GM12878 (cell line): ENCODE data around the gene PUDP. TPM values are rescaled to one million over a fixed set of nuclear protein-coding genes. Genes with fewer than 3 reads are reported as not detected.

Experiments used
- ATAC-seq: fragments of 200-7000 bp; cut with Tn5 transposase; 3 replicates; pipeline ENCODE4 v1.9.1; 2020; ENCODE audit warnings: mild to moderate bottlenecking, moderate library complexity
- BruUV-seq: library from RNA; stranded (reverse); fragments of 400-500 nt; replicated peaks from 2 replicates; lab custom pipeline; 2021; lab: Mats Ljungman, UMichigan
- CTCF ChIA-PET: fragments of 300-600 bp; sonication (Branson Sonifier 250); formaldehyde crosslinking; extraction: SDS; loops from one replicate; lab custom pipeline; 2021; ENCODE audit warnings: inconsistent platforms; lab: Yijun Ruan, JAX
- POLR2A ChIA-PET: fragments of 350-600 bp; formaldehyde crosslinking; extraction: SDS; loops from one replicate; lab custom pipeline; 2021; ENCODE audit warnings: inconsistent platforms; lab: Charles Lee
- RAD21 ChIA-PET: fragments of 300-600 bp; sonication (Branson Sonifier 250); formaldehyde crosslinking; loops from one replicate; lab custom pipeline; 2023; ENCODE audit warnings: antibody characterized with exemption; ENCODE audit not compliant: unreplicated experiment; lab: Charles Lee
- SMC1A ChIA-PET: fragments of 300-600 bp; sonication (Branson Sonifier 250); formaldehyde crosslinking; loops from one replicate; lab custom pipeline; 2023; ENCODE audit not compliant: unreplicated experiment, uncharacterized antibody; lab: Charles Lee
- DNase-seq: peaks from one replicate; pipeline ENCODE4 v3.0.0-alpha.2; 2011; ENCODE audit warnings: low read depth, low spot score
- FAIRE-seq: peaks from 3 replicates; lab custom pipeline; 2011; peaks lifted over from hg19 to GRCh38; lab: Jason Lieb, UNC
- H2AFZ ChIP-seq: 2 replicates; pipeline ENCODE4 v1.6.0; 2011; ENCODE audit warnings: low read depth, low read length, control low read depth; ENCODE audit not compliant: control insufficient read depth
- H3K27ac ChIP-seq: 2 replicates; pipeline ENCODE4 v1.5.1; 2011; ENCODE audit warnings: control low read depth; ENCODE audit not compliant: control insufficient read depth, insufficient read depth
- H3K27me3 ChIP-seq, 2 experiments: replicated peaks in 1 of 2; 2 replicates each; pipeline versions ENCODE4 v1.6.0 to v1.6.1; 2011; ENCODE audit warnings: low read length in 1 of 2; ENCODE audit not compliant: control insufficient read depth in 2 of 2, insufficient read depth in 2 of 2
- H3K36me3 ChIP-seq, 2 experiments: 2 replicates each; pipeline ENCODE4 v1.5.1; 2011; ENCODE audit warnings: low read length in 1 of 2; ENCODE audit not compliant: control insufficient read depth in 2 of 2, insufficient read depth in 2 of 2
- H3K4me1 ChIP-seq: 2 replicates; pipeline ENCODE4 v1.6.1; 2011; ENCODE audit warnings: mild to moderate bottlenecking, low read length, moderate library complexity, mixed read lengths; ENCODE audit not compliant: control insufficient read depth, insufficient read depth
- H3K4me2 ChIP-seq: 2 replicates; pipeline ENCODE4 v1.6.0; 2011; ENCODE audit warnings: control low read depth; ENCODE audit not compliant: control insufficient read depth, insufficient read depth
- H3K4me3 ChIP-seq: fragments of 200-600 bp; sonication (generic); 2 replicates; pipeline ENCODE4 v1.5.1; 2016
- H3K79me2 ChIP-seq: 2 replicates; pipeline ENCODE4 v1.6.0; 2011; ENCODE audit warnings: low read length; ENCODE audit not compliant: control insufficient read depth, insufficient read depth
- H3K9ac ChIP-seq: 2 replicates; pipeline ENCODE4 v1.8.0; 2011; ENCODE audit warnings: low read length, control low read depth, mixed read lengths; ENCODE audit not compliant: control insufficient read depth, insufficient read depth
- H3K9me3 ChIP-seq: replicated peaks from 3 replicates; pipeline ENCODE4 v1.5.1; 2011; ENCODE audit warnings: mild to moderate bottlenecking, low read length; ENCODE audit not compliant: control insufficient read depth, insufficient read depth
- H4K20me1 ChIP-seq: 2 replicates; pipeline ENCODE4 v1.6.0; 2011; ENCODE audit not compliant: control insufficient read depth, insufficient read depth
- BCL3 ChIP-seq: IDR thresholded peaks from 2 replicates; pipeline ENCODE4 v1.6.1; 2011; ENCODE audit warnings: borderline replicate concordance, low read depth, mild to moderate bottlenecking, moderate library complexity, low read length; ENCODE audit not compliant: insufficient read depth, poor library complexity, severe bottlenecking
- BRCA1 ChIP-seq: IDR thresholded peaks from 2 replicates; pipeline ENCODE4 v1.6.1; 2011; ENCODE audit warnings: low read depth, low read length, improper control_type of control experiment
- CEBPB ChIP-seq, 2 experiments: fragments of 150-350 bp in 1 of 2; IDR thresholded peaks; 2 replicates each; pipeline ENCODE4 v1.6.1; 2012 to 2014; ENCODE audit warnings: low read depth in 2 of 2, low read length in 2 of 2, borderline replicate concordance in 1 of 2, inconsistent platforms in 1 of 2
- HDAC6 ChIP-seq: fragments of 200-600 bp; sonication (generic); IDR thresholded peaks from one replicate; pipeline ENCODE4 v1.8.0; 2017; ENCODE audit warnings: antibody characterized with exemption; ENCODE audit not compliant: unreplicated experiment
- MYB ChIP-seq: fragments of 150-350 bp; IDR thresholded peaks from 2 replicates; pipeline ENCODE4 v1.6.1; 2014; ENCODE audit warnings: mild to moderate bottlenecking, low read depth, low read length, borderline replicate concordance
- RELB ChIP-seq: fragments of 450-650 bp; IDR thresholded peaks from 2 replicates; pipeline ENCODE4 v1.6.1; 2017; ENCODE audit warnings: low read depth, mild to moderate bottlenecking, moderate library complexity
- SMC3 ChIP-seq: IDR thresholded peaks from 2 replicates; pipeline ENCODE4 v1.6.1; 2011; ENCODE audit warnings: low read length, improper control_type of control experiment, borderline replicate concordance
- TARDBP ChIP-seq: IDR thresholded peaks from 2 replicates; pipeline ENCODE4 v1.6.1; 2016; ENCODE audit warnings: borderline replicate concordance
- YBX1 ChIP-seq: fragments of 450-650 bp; IDR thresholded peaks from 2 replicates; pipeline ENCODE4 v1.6.1; 2016; ENCODE audit warnings: antibody characterized with exemption
- ZBTB11 ChIP-seq: fragments of 450-650 bp; formaldehyde crosslinking; IDR thresholded peaks from 2 replicates; pipeline ENCODE4 v1.5.0; 2022; ENCODE audit warnings: mild to moderate bottlenecking, missing genetic modification characterization
- ZNF217 ChIP-seq: fragments of 450-650 bp; IDR thresholded peaks from 2 replicates; pipeline ENCODE4 v1.6.1; 2017; ENCODE audit warnings: antibody characterized with exemption, mild to moderate bottlenecking
- ZNF687 ChIP-seq: fragments of 450-650 bp; IDR thresholded peaks from 2 replicates; pipeline ENCODE4 v1.6.1; 2017; ENCODE audit warnings: mild to moderate bottlenecking, moderate library complexity
- ZZZ3 ChIP-seq: IDR thresholded peaks from 2 replicates; pipeline ENCODE4 v1.6.1; 2011; ENCODE audit warnings: low read depth; ENCODE audit not compliant: control insufficient read depth, insufficient read length
- whole genome bisulfite sequencing: methylation state at CpG from one replicate; pipeline ENCODE4 v1.1.6; 2016; ENCODE audit warnings: low lambda C conversion rate; ENCODE audit not compliant: insufficient replicate concordance, insufficient coverage; ENCODE audit errors: missing lambda C conversion rate; 5-methylcytosine and 5-hydroxymethylcytosine counted together
- in situ Hi-C: fragments of 300-500 bp; cut with MboI; formaldehyde crosslinking; loops from 9 replicates; pipeline ENCODE4 v1.14.3; 2018; ENCODE audit warnings: mixed read lengths
- intact Hi-C: fragments of 100-400 bp; cut with micrococcal nuclease; formaldehyde crosslinking; loops from one replicate; pipeline ENCODE4 v1.14.2; 2022; ENCODE audit not compliant: unreplicated experiment
- polyA plus RNA-seq, 11 experiments: library from polyadenylated mRNA; depleted of rRNA in 4 of 11; unstranded in 6 of 11; stranded (reverse) in 5 of 11; fragments of >200 nt; fragmentation: Nextera tagmentation in 4 of 11; fragmentation: Illumina TruSeq in 1 of 11; extraction: Ambion mirVana in 4 of 11; extraction: Trizol in 1 of 11; gene quantifications; 1 replicate in 1 of 11; 2 replicates in 10 of 11; pipeline versions ENCODE4 v1.2.1 to v1.2.3, GENCODE V29; 2011 to 2016; ENCODE audit warnings: inconsistent platforms in 2 of 11, missing spikeins in 2 of 11, low read depth in 1 of 11
- total RNA-seq, 4 experiments: library from RNA; depleted of rRNA in 3 of 4; stranded (reverse); fragments of >200 nt in 3 of 4; fragmentation: Illumina TruSeq in 1 of 4; extraction: Trizol in 1 of 4; gene quantifications; 2 replicates each; pipeline versions ENCODE4 v1.2.1 to v1.2.3, GENCODE V29; 2013 to 2021

PUDP gene
- total and polyA plus RNA-seq, 10 of the 15 experiments (the other 5 are each of a cell fraction or from before 2014, with no cell fraction given), result 30.8 to 83.5 (median 61.7) TPM

GRCh38 chrX:7050271-7050670 is 97.7 kb downstream of the PUDP start:
- FAIRE-seq (no peak), DNase-seq (no peak), ATAC-seq (no peak)
- Histone ChIP-seq H2AFZ (no peak overlapping the region), H3K9me3 (no peaks in the 10 kb centered on the region; the same call in 2 of the 3 replicates), H3K79me2 (no peaks in the 10 kb centered on the region), H3K4me1 (no peaks in the 10 kb centered on the region), H3K4me2 (no peak overlapping the region), H3K27ac (no peak overlapping the region), H3K27me3 (no peaks in the 10 kb centered on the region), H3K36me3 (peaks cover 0 to 3% of the 10 kb centered on the region in 2 experiments; a peak in 2 of 4 replicates), H3K9ac (no peak overlapping the region), H3K4me3 (no peak overlapping the region), H4K20me1 (no peaks in the 10 kb centered on the region)
- POLR2A ChIA-PET, result no interaction called here
- RAD21 ChIA-PET, result no interaction called here
- CTCF ChIA-PET, result no interaction called here
- intact Hi-C loops, result loop anchor here (10.0 kb wide), 1 partner anchor 215 kb away; no protein-coding TSS in a partner anchor
- 93% methylated on average over 10 of the region's 11 CpGs for WGBS
- in situ Hi-C loops, result loop anchor here (10.0 kb wide), 1 partner anchor 305 kb away; no protein-coding TSS in a partner anchor
- SMC1A ChIA-PET, result interaction anchor here (1.7 kb wide), 1 partner anchor 9 kb away, joined by 6 read pairs; no protein-coding TSS in a partner anchor
- BruUV-seq, result no TSS peak
- TF ChIP-seq ZNF687, result no peak
- no peak for TF ChIP-seq ZBTB11 (CRISPR knock-in tag)
- TF ChIP-seq YBX1, result no peak
- no peak for TF ChIP-seq CEBPB (IDR thresholded peaks at IDR 0.05; ENCODE audit: borderline replicate concordance in 1 of 2, low read depth in 2 of 2, low read length in 2 of 2)
- TF ChIP-seq RELB, result no peak
- no peak for TF ChIP-seq ZNF217
- no peak for TF ChIP-seq HDAC6
- TF ChIP-seq SMC3, result no peak
- TF ChIP-seq BRCA1, result no peak
- TF ChIP-seq MYB, result no peak
- no peak for TF ChIP-seq ZZZ3
- TF ChIP-seq BCL3, result no peak
- TF ChIP-seq TARDBP, result no peak
